Esophagus muscularis mucosa (tissue), 4 donors: ENCODE results near the gene ANGPT4.

Source experiments
- CTCF ChIP-seq, 3 experiments: fragments of 200-600 bp in 2 of 3; fragments of 450-650 bp in 1 of 3; sonication (generic) in 2 of 3; IDR thresholded peaks; one replicate each; pipeline ENCODE4 v1.5.1; 2017 to 2019; ENCODE audit warnings: antibody characterized with exemption in 3 of 3, mild to moderate bottlenecking in 2 of 3, moderate library complexity in 1 of 3
- EP300 ChIP-seq: sonication (generic); formaldehyde crosslinking; IDR thresholded peaks from one replicate; pipeline ENCODE4 v1.6.1; 2017; ENCODE audit warnings: antibody characterized with exemption
- POLR2A ChIP-seq: fragments of 450-650 bp; IDR thresholded peaks from one replicate; pipeline ENCODE4 v1.6.1; 2017; ENCODE audit warnings: antibody characterized with exemption, moderate library complexity, mild to moderate bottlenecking, low read depth
- POLR2AphosphoS5 ChIP-seq, 2 donors: sonication (generic); formaldehyde crosslinking; IDR thresholded peaks; one replicate each; pipeline ENCODE4 v1.6.1; 2017; ENCODE audit warnings: antibody characterized with exemption in 2 of 2

DNA sequence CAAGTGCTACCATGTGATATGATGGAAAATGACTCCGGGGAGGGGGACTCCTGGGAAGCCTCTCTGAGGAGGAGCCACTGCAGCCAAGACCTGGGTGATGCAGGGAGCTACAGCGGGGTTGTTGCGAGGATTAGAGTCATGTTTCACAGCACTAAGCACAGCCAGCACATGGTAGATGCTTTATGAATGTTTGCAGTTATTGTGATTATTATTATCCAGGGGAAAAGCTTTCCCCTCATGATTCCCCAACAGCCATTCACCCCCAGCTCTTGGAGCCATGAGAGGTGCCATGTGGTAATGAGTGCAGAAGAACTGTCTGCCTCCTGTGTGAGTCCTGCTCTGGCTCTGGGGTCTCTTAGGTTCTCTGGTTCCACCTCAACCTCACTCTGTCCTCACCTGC lies 46.1 kb upstream of the ANGPT4 start:
- TF ChIP-seq CTCF (IDR thresholded peaks at IDR 0.05) = no peak
- no peak for TF ChIP-seq POLR2A
- TF ChIP-seq POLR2AphosphoS5 (IDR thresholded peaks at IDR 0.05) = no peak
- no peak for TF ChIP-seq EP300
